K562 (cell line): ENCODE data around the gene FRMD4A. TPM values are rescaled to one million over a fixed set of nuclear protein-coding genes. Genes with fewer than 3 reads are reported as not detected.

Experiments used
- ATAC-seq: fragments of 200-7000 bp; cut with Tn5 transposase; 3 replicates; pipeline ENCODE4 v1.9.1; 2020; ENCODE audit warnings: moderate library complexity
- BruUV-seq: library from RNA; stranded (reverse); fragments of 400-500 nt; replicated peaks from 2 replicates; lab custom pipeline; 2021; lab: Mats Ljungman, UMichigan
- CTCF ChIA-PET: fragments of 300-600 bp; formaldehyde crosslinking; extraction: SDS; loops from one replicate; lab custom pipeline; 2021; ENCODE audit warnings: low intra/inter-chr PET ratio; lab: Yijun Ruan, JAX
- POLR2A ChIA-PET: fragments of 300-600, 350-650 bp; sonication (Branson Sonifier 250); formaldehyde crosslinking; extraction: SDS; loops from one replicate; lab custom pipeline; 2021; ENCODE audit warnings: antibody characterized with exemption, inconsistent platforms; lab: Yijun Ruan, JAX
- DNase-seq, 4 experiments: peaks; one replicate each; pipeline versions ENCODE4 v3.0.0 to v3.0.0-alpha.2; 2011 to 2018; ENCODE audit warnings: low spot score in 3 of 4, mixed read lengths in 3 of 4; ENCODE audit errors: extremely low read depth in 1 of 4
- FAIRE-seq: peaks from 2 replicates; lab custom pipeline; 2011; peaks lifted over from hg19 to GRCh38; lab: Jason Lieb, UNC
- H2AFZ ChIP-seq: 2 replicates; pipeline ENCODE4 v1.6.0; 2011; ENCODE audit warnings: low read depth, low read length, control low read depth, inconsistent platforms
- H3K27ac ChIP-seq: fragments of 200-600 bp; 3 replicates; pipeline ENCODE4 v1.8.0; 2011; ENCODE audit warnings: low read depth, mild to moderate bottlenecking, control low read depth, inconsistent platforms, low read length, moderate library complexity, mixed read lengths; ENCODE audit errors: extremely low read depth
- H3K27me3 ChIP-seq, 2 experiments: fragments of 300-600 bp in 1 of 2; 2 replicates in 1 of 2; 3 replicates in 1 of 2; pipeline versions ENCODE4 v1.6.0 to v1.8.0; 2011; ENCODE audit warnings: inconsistent platforms in 2 of 2, low read length in 2 of 2, mild to moderate bottlenecking in 1 of 2, mixed read lengths in 1 of 2, moderate library complexity in 1 of 2; ENCODE audit not compliant: control insufficient read depth in 2 of 2, insufficient read depth in 2 of 2
- H3K36me3 ChIP-seq: fragments of 300-600 bp; 3 replicates; pipeline ENCODE4 v1.8.0; 2011; ENCODE audit warnings: mild to moderate bottlenecking, low read length, inconsistent platforms; ENCODE audit not compliant: control insufficient read depth, insufficient read depth
- H3K4me1 ChIP-seq, 2 experiments: fragments of 200-600 bp in 1 of 2; replicated peaks in 1 of 2; 2 replicates in 1 of 2; 3 replicates in 1 of 2; pipeline versions ENCODE4 v1.5.1 to v1.8.0; 2011; ENCODE audit warnings: inconsistent platforms in 2 of 2, low read length in 2 of 2, mild to moderate bottlenecking in 1 of 2, mixed read lengths in 1 of 2, moderate library complexity in 1 of 2; ENCODE audit not compliant: control insufficient read depth in 2 of 2, insufficient read depth in 2 of 2
- H3K4me2 ChIP-seq: 2 replicates; pipeline ENCODE4 v1.6.1; 2011; ENCODE audit warnings: low read length, control low read depth, inconsistent platforms, mixed read lengths; ENCODE audit not compliant: insufficient read depth
- H3K4me3 ChIP-seq: fragments of 200-600 bp; sonication (generic), shearing (Covaris generic); 2 replicates; pipeline ENCODE4 v1.5.1; 2016; ENCODE audit warnings: control low read depth, inconsistent platforms
- H3K79me2 ChIP-seq: fragments of 200-600 bp; 3 replicates; pipeline ENCODE4 v1.8.0; 2011; ENCODE audit warnings: low read length, inconsistent platforms; ENCODE audit not compliant: control insufficient read depth, insufficient read depth
- H3K9ac ChIP-seq, 2 experiments: 2 replicates each; pipeline versions ENCODE4 v1.6.0 to v1.6.1; 2011; ENCODE audit warnings: low read depth in 2 of 2, low read length in 2 of 2, control low read depth in 1 of 2, inconsistent platforms in 1 of 2, mild to moderate bottlenecking in 1 of 2, mixed read lengths in 1 of 2; ENCODE audit not compliant: insufficient read depth in 1 of 2
- H3K9me1 ChIP-seq: one replicate; pipeline ENCODE4 v1.6.0; 2011; ENCODE audit warnings: inconsistent platforms, mild to moderate bottlenecking, low read length, moderate library complexity; ENCODE audit not compliant: control insufficient read depth, insufficient read depth
- H3K9me3 ChIP-seq: replicated peaks from 2 replicates; pipeline ENCODE4 v1.5.1; 2011; ENCODE audit warnings: low read depth, low read length, inconsistent platforms; ENCODE audit not compliant: control insufficient read depth, insufficient read depth
- H4K20me1 ChIP-seq: replicated peaks from 2 replicates; pipeline ENCODE4 v1.6.1; 2011; ENCODE audit warnings: low read length, inconsistent platforms, mixed read lengths; ENCODE audit not compliant: control insufficient read depth, insufficient read depth
- MEIS2 ChIP-seq: fragments of 450-650 bp; IDR thresholded peaks from 2 replicates; pipeline ENCODE4 v1.6.1; 2014; ENCODE audit warnings: mild to moderate bottlenecking; ENCODE audit not compliant: partially characterized antibody
- PRMT5 ChIP-seq: sonication (generic); formaldehyde crosslinking; IDR thresholded peaks from 2 replicates; pipeline ENCODE4 v1.5.0; 2020; ENCODE audit warnings: missing genetic modification reagents
- TAF15 ChIP-seq: fragments of 200-400 bp; formaldehyde crosslinking; IDR thresholded peaks from 2 replicates; pipeline ENCODE4 v1.6.1; 2017; ENCODE audit warnings: mild to moderate bottlenecking, low read depth, low read length, moderate library complexity
- TCF7 ChIP-seq: sonication (generic); IDR thresholded peaks from 2 replicates; pipeline ENCODE4 v1.6.1; 2016; ENCODE audit warnings: antibody characterized with exemption, borderline replicate concordance
- ZNF239 ChIP-seq: fragments of 250-450 bp; sonication (Bioruptor Pico); IDR thresholded peaks from 2 replicates; pipeline ENCODE4 v1.4.0; 2020; ENCODE audit warnings: mild to moderate bottlenecking
- WGBS: fragments of 100-300 bp; shearing (Covaris generic); methylation state at CpG from one replicate; pipeline ENCODE4 v1.1.6; 2016; ENCODE audit warnings: low coverage, mixed read lengths; ENCODE audit not compliant: insufficient coverage; ENCODE audit errors: missing lambda C conversion rate; 5-methylcytosine and 5-hydroxymethylcytosine counted together
- in situ Hi-C: fragments of 300-500 bp; cut with MboI; formaldehyde crosslinking; loops from 4 replicates; pipeline ENCODE4 v1.15.0; 2018; ENCODE audit warnings: inconsistent platforms, mixed read lengths
- intact Hi-C: fragments of 100-400 bp; cut with micrococcal nuclease; formaldehyde crosslinking; loops from 2 replicates; pipeline ENCODE4 v1.14.2; 2022
- polyA plus RNA-seq, 8 experiments: library from polyadenylated mRNA; depleted of rRNA in 4 of 8; stranded (reverse) in 5 of 8; unstranded in 3 of 8; fragments of >200 nt; fragmentation: Nextera tagmentation in 2 of 8; fragmentation: Illumina TruSeq in 1 of 8; extraction: Ambion mirVana in 2 of 8; extraction: Trizol in 1 of 8; gene quantifications; 2 replicates each; pipeline versions ENCODE4 v1.2.1 to v1.2.3, GENCODE V29; 2011 to 2014; ENCODE audit warnings: inconsistent platforms in 1 of 8, missing spikeins in 1 of 8
- total RNA-seq, 7 experiments: library from RNA; depleted of rRNA in 6 of 7; stranded (reverse); fragments of >200 nt in 6 of 7; fragmentation: Illumina TruSeq in 2 of 7; extraction: Trizol in 2 of 7; gene quantifications; 2 replicates each; pipeline versions ENCODE4 v1.2.1 to v1.2.3, GENCODE V29; 2011 to 2021; ENCODE audit warnings: low replicate concordance in 1 of 7
- TF ChIP-seq, protein P1 (sequence below): sonication (generic); formaldehyde crosslinking; IDR thresholded peaks from 2 replicates; pipeline ENCODE4 v1.8.0; 2022; ENCODE audit warnings: missing genetic modification reagents, mild to moderate bottlenecking, borderline replicate concordance
- TF ChIP-seq, protein P2 (sequence below): fragments of 450-650 bp; formaldehyde crosslinking; IDR thresholded peaks from 2 replicates; pipeline ENCODE4 v1.4.0; 2020; ENCODE audit warnings: mild to moderate bottlenecking, moderate library complexity

FRMD4A gene
- total and polyA plus RNA-seq, 9 of the 15 experiments (the other 6 are each of a cell fraction or from before 2014, with no cell fraction given) = 0.80 to 5.2 (median 3.0) TPM

DNA sequence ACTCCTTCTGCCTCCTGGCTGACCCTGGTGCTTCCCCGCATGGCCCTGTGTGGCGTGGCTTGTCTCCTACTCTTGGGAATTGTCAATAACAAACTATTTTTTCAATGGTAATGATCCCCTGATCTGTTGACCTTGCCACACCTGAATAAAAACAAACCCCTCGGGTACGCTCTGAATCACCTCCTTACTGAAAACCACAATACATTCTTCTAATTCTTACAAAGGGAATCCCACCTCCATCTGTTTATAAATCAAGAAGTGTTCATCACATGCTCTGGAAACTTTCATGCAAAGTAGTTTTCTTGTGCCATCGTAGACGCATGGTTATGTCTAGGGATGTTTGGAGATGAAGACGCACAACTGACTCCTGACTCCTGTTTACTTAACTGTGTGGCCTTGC lies 245.8 kb downstream of the FRMD4A start:
- Histone ChIP-seq H3K27me3 (peaks cover 12 to 20% of the 10 kb centered on the region in 2 experiments; a peak in 3 of 5 replicates), H3K4me1 (no peaks in the 10 kb centered on the region; a peak in 1 of 5 replicates), H3K79me2 (no peaks in the 10 kb centered on the region), H3K4me3 (no peak overlapping the region), H4K20me1 (0 out of 2 replicates have a peak, but pooled peaks cover 3% of the 10 kb centered on the region), H3K9me1 (no peaks in the 10 kb centered on the region), H3K9me3 (no peaks in the 10 kb centered on the region), H3K9ac (no peak overlapping the region), H3K36me3 (no peaks in the 10 kb centered on the region)
- BruUV-seq = no TSS peak
- ATAC-seq (no peak), DNase-seq (no peak), FAIRE-seq (no peak)
- under 1% methylated on average over 7 of the region's 7 CpGs for WGBS
- intact Hi-C loops = no loop called here
- POLR2A ChIA-PET = interaction anchor here (1.1 kb wide), 1 partner anchor 26 kb away, joined by 4 read pairs; no protein-coding TSS in a partner anchor
- TF ChIP-seq ZNF239 (CRISPR knock-in tag) (no peak), TCF7 (no peak), TAF15 (no peak), PRMT5 (CRISPR knock-in tag) (no peak), MEIS2 (no peak)
- TF ChIP-seq, protein P1, sequence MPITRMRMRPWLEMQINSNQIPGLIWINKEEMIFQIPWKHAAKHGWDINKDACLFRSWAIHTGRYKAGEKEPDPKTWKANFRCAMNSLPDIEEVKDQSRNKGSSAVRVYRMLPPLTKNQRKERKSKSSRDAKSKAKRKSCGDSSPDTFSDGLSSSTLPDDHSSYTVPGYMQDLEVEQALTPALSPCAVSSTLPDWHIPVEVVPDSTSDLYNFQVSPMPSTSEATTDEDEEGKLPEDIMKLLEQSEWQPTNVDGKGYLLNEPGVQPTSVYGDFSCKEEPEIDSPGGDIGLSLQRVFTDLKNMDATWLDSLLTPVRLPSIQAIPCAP (CRISPR knock-in tag) = no peak
- TF ChIP-seq, protein P2, sequence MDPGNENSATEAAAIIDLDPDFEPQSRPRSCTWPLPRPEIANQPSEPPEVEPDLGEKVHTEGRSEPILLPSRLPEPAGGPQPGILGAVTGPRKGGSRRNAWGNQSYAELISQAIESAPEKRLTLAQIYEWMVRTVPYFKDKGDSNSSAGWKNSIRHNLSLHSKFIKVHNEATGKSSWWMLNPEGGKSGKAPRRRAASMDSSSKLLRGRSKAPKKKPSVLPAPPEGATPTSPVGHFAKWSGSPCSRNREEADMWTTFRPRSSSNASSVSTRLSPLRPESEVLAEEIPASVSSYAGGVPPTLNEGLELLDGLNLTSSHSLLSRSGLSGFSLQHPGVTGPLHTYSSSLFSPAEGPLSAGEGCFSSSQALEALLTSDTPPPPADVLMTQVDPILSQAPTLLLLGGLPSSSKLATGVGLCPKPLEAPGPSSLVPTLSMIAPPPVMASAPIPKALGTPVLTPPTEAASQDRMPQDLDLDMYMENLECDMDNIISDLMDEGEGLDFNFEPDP (CRISPR knock-in tag) = no peak
- TF ChIP-seq, all 486 proteins: peak for 0
- Histone ChIP-seq H3K4me2 (no peak overlapping the region), H2AFZ (no peak overlapping the region), H3K27ac (no peak overlapping the region)
- CTCF ChIA-PET = no interaction called here
- in situ Hi-C loops = no loop called here
